Measurements from ENCODE around the gene VAV2.

GRCh38 chr9:133869674-133870405, 122.3 kb downstream of the VAV2 start:
- TF ChIP-seq CTCF (IDR thresholded peaks at IDR 0.05; ENCODE audit: insufficient read depth, low read length, poor library complexity, severe bottlenecking) = no peak
- TF ChIP-seq EZH2phosphoT487 (conservative IDR thresholded peaks at IDR 0.05; ENCODE audit: low read length) = no peak
